Natural killer cell (primary cell): ENCODE measurements around the gene UQCRC2. TPM values are rescaled to one million over a fixed set of nuclear protein-coding genes. Genes with fewer than 3 reads are reported as not detected.

Experiments
- ATAC-seq, 3 donors: fragments of 150-1000 bp in 2 of 3; fragments of 200-7000 bp in 1 of 3; cut with Tn5 transposase; 1 replicate in 1 of 3; 2 replicates in 2 of 3; pipeline ENCODE4 v1.10.0; 2021; ENCODE audit warnings: mild to moderate bottlenecking in 2 of 3, moderate library complexity in 2 of 3
- DNase-seq, 2 donors: peaks; one replicate each; pipeline versions ENCODE4 v3.0.0 to v3.0.0-alpha.2; 2013 to 2021; ENCODE audit warnings: mixed read lengths in 1 of 2
- H3K27ac ChIP-seq: one replicate; pipeline ENCODE4 v1.5.1; 2013; ENCODE audit warnings: mild to moderate bottlenecking, low read length
- H3K27me3 ChIP-seq: one replicate; pipeline ENCODE4 v1.6.1; 2013; ENCODE audit warnings: low read length; ENCODE audit not compliant: control insufficient read depth, insufficient read depth
- H3K36me3 ChIP-seq: one replicate; pipeline ENCODE4 v1.6.1; 2013; ENCODE audit warnings: low read length; ENCODE audit not compliant: control insufficient read depth, insufficient read depth
- H3K4me1 ChIP-seq: one replicate; pipeline ENCODE4 v1.6.1; 2013; ENCODE audit warnings: low read length; ENCODE audit not compliant: control insufficient read depth, insufficient read depth
- H3K4me3 ChIP-seq: one replicate; pipeline ENCODE4 v1.5.1; 2013; ENCODE audit warnings: low read length
- H3K9me3 ChIP-seq: one replicate; pipeline ENCODE4 v1.6.1; 2013; ENCODE audit warnings: low read length; ENCODE audit not compliant: control insufficient read depth, insufficient read depth
- H3K27ac Mint-ChIP-seq, 2 donors: one replicate each; pipeline ENCODE4 v1.8.0; 2022; ENCODE audit warnings: mild to moderate bottlenecking in 2 of 2, mixed read lengths in 2 of 2, moderate library complexity in 1 of 2
- H3K27me3 Mint-ChIP-seq, 2 donors: one replicate each; pipeline ENCODE4 v1.8.0; 2022; ENCODE audit warnings: low read depth in 2 of 2, mixed read lengths in 2 of 2
- H3K36me3 Mint-ChIP-seq: one replicate; pipeline ENCODE4 v1.8.0; 2022; ENCODE audit warnings: mixed read lengths
- H3K4me1 Mint-ChIP-seq, 2 donors: one replicate each; pipeline ENCODE4 v1.8.0; 2022; ENCODE audit warnings: mixed read lengths in 2 of 2
- H3K4me3 Mint-ChIP-seq: one replicate; pipeline ENCODE4 v1.8.0; 2022; ENCODE audit warnings: mild to moderate bottlenecking, moderate library complexity, mixed read lengths
- H3K9me3 Mint-ChIP-seq, 2 donors: one replicate each; pipeline ENCODE4 v1.8.0; 2022; ENCODE audit warnings: mixed read lengths in 2 of 2
- CTCF ChIP-seq: fragments of 200-600 bp; IDR thresholded peaks from one replicate; pipeline ENCODE4 v1.8.0; 2022; ENCODE audit warnings: antibody characterized with exemption
- WGBS: methylation state at CpG from one replicate; pipeline ENCODE4 v1.1.7; 2013; ENCODE audit warnings: missing lambda C conversion rate; ENCODE audit not compliant: insufficient coverage; 5-methylcytosine and 5-hydroxymethylcytosine counted together
- intact Hi-C: fragments of 100-400 bp; cut with micrococcal nuclease; formaldehyde crosslinking; loops from one replicate; pipeline ENCODE4 v1.14.2; 2022
- total RNA-seq, 4 donors: library from RNA; stranded (reverse); fragments of 120-200 nt in 1 of 4; gene quantifications; one replicate each; pipeline versions ENCODE4 v1.2.3 to v1.2.4, GENCODE V29; 2013 to 2022

The UQCRC2 gene
- total RNA-seq, 3 donors from 2014 or later (not counting 1 experiment from before 2014, with no cell fraction given) = 162 to 177 (median 177) TPM

- ATAC-seq (peak in 1 of 3 donors; percentile 59), DNase-seq (no peak)
- H3K27ac Mint-ChIP-seq = no peak overlapping the region
- 77% methylated on average over 3 of the region's 3 CpGs for WGBS
- intact Hi-C loops = no loop called here
- H3K36me3 ChIP-seq = peaks cover 63% of the 10 kb centered on the region
- peaks cover 26% of the 10 kb centered on the region for H3K36me3 Mint-ChIP-seq
- H3K4me1 ChIP-seq = peaks cover 4% of the 10 kb centered on the region
- no peaks in the 10 kb centered on the region for H3K27me3 ChIP-seq
- no peaks in the 10 kb centered on the region for H3K9me3 Mint-ChIP-seq
- no peaks in the 10 kb centered on the region for H3K9me3 ChIP-seq
- no peak for TF ChIP-seq CTCF
- H3K27ac ChIP-seq = no peak overlapping the region
- no peaks in the 10 kb centered on the region for H3K27me3 Mint-ChIP-seq
- peaks cover 10 to 19% of the 10 kb centered on the region in 2 donors for H3K4me1 Mint-ChIP-seq
- H3K4me3 ChIP-seq = no peak overlapping the region
- H3K4me3 Mint-ChIP-seq = no peak overlapping the region
Observed at GRCh38 chr16:21959050-21959449, 5.9 kb downstream of the UQCRC2 start.

- intact Hi-C loops = no loop called here
- Histone ChIP-seq H3K4me1 (no peaks in the 10 kb centered on the region), H3K4me3 (no peak overlapping the region), H3K27me3 (no peaks in the 10 kb centered on the region), H3K36me3 (peaks cover 92% of the 10 kb centered on the region), H3K9me3 (no peaks in the 10 kb centered on the region), H3K27ac (no peak overlapping the region)
- Mint-ChIP-seq H3K27ac (no peak overlapping the region), H3K4me1 (peaks cover 5% of the 10 kb centered on the region in 2 donors), H3K4me3 (no peak overlapping the region), H3K27me3 (no peaks in the 10 kb centered on the region), H3K9me3 (no peaks in the 10 kb centered on the region), H3K36me3 (peaks cover 36% of the 10 kb centered on the region)
- ATAC-seq (no peak), DNase-seq (no peak)
- TF ChIP-seq CTCF = no peak
- whole genome bisulfite sequencing = 95% methylated on average over 5 of the region's 5 CpGs
Observed at GRCh38 chr16:21962475-21962874, 9.3 kb downstream of the UQCRC2 start.

GRCh38 chr16:21963887-21964286 is 10.7 kb downstream of the UQCRC2 start:
- Histone ChIP-seq H3K9me3 (no peaks in the 10 kb centered on the region), H3K36me3 (peaks cover 94% of the 10 kb centered on the region), H3K4me3 (no peak overlapping the region), H3K4me1 (no peaks in the 10 kb centered on the region), H3K27ac (no peak overlapping the region), H3K27me3 (no peaks in the 10 kb centered on the region)
- no peak for TF ChIP-seq CTCF
- DNase-seq (no peak), ATAC-seq (no peak)
- H3K27ac Mint-ChIP-seq = no peak overlapping the region
- H3K9me3 Mint-ChIP-seq = no peaks in the 10 kb centered on the region
- intact Hi-C loops = no loop called here
- H3K4me3 Mint-ChIP-seq = no peak overlapping the region
- peaks cover 32% of the 10 kb centered on the region for H3K36me3 Mint-ChIP-seq
- no peaks in the 10 kb centered on the region for H3K27me3 Mint-ChIP-seq
- WGBS = 97% methylated on average over 3 of the region's 3 CpGs
- no peaks in the 10 kb centered on the region for H3K4me1 Mint-ChIP-seq

- H3K4me3 Mint-ChIP-seq = no peak overlapping the region
- no peaks in the 10 kb centered on the region for H3K9me3 Mint-ChIP-seq
- peaks cover 27% of the 10 kb centered on the region for H3K36me3 Mint-ChIP-seq
- Histone ChIP-seq H3K36me3 (peaks cover 93% of the 10 kb centered on the region), H3K4me3 (no peak overlapping the region), H3K4me1 (no peaks in the 10 kb centered on the region), H3K9me3 (no peaks in the 10 kb centered on the region), H3K27me3 (no peaks in the 10 kb centered on the region), H3K27ac (no peak overlapping the region)
- DNase-seq (no peak), ATAC-seq (no peak)
- intact Hi-C loops = no loop called here
- no peak for TF ChIP-seq CTCF
- no peaks in the 10 kb centered on the region for H3K4me1 Mint-ChIP-seq
- WGBS = 96% methylated on average over 6 of the region's 6 CpGs
- no peak overlapping the region for H3K27ac Mint-ChIP-seq
- H3K27me3 Mint-ChIP-seq = no peaks in the 10 kb centered on the region
Observed at GRCh38 chr16:21964353-21964752, 11.2 kb downstream of the UQCRC2 start.
